ENCODE measurements around the gene SIDT2. TPM values are rescaled to one million over a fixed set of nuclear protein-coding genes. Genes with fewer than 3 reads are reported as not detected.

Gene SIDT2
- total RNA-seq, 2 donors from 2014 or later: 55.9 to 82.2 TPM

- no peak for ATAC-seq (ENCODE audit: insufficient number of reproducible peaks, low FRiP score, low read depth)
- TF ChIP-seq, protein P1, sequence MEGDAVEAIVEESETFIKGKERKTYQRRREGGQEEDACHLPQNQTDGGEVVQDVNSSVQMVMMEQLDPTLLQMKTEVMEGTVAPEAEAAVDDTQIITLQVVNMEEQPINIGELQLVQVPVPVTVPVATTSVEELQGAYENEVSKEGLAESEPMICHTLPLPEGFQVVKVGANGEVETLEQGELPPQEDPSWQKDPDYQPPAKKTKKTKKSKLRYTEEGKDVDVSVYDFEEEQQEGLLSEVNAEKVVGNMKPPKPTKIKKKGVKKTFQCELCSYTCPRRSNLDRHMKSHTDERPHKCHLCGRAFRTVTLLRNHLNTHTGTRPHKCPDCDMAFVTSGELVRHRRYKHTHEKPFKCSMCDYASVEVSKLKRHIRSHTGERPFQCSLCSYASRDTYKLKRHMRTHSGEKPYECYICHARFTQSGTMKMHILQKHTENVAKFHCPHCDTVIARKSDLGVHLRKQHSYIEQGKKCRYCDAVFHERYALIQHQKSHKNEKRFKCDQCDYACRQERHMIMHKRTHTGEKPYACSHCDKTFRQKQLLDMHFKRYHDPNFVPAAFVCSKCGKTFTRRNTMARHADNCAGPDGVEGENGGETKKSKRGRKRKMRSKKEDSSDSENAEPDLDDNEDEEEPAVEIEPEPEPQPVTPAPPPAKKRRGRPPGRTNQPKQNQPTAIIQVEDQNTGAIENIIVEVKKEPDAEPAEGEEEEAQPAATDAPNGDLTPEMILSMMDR (IDR thresholded peaks at IDR 0.05): no peak
- no peaks in the 10 kb centered on the region for H3K9me3 ChIP-seq
- H3K4me3 ChIP-seq: no peak overlapping the region
- H3K27ac ChIP-seq: no peak overlapping the region
- no peaks in the 10 kb centered on the region for H3K27me3 ChIP-seq (replicated peaks; ENCODE audit: insufficient read depth)
- DNase-seq (ENCODE audit: low spot score): no peak
- peaks cover 7 to 41% of the 10 kb centered on the region in 2 donors for H3K4me1 ChIP-seq (ENCODE audit: control insufficient read depth in 1 of 2, low read depth in 2 of 2)
- peaks cover 32% of the 10 kb centered on the region for H3K36me3 ChIP-seq
These were observed 51.4 kb downstream of the SIDT2 start for GRCh38 chr11:117229931-117230285.

DNA sequence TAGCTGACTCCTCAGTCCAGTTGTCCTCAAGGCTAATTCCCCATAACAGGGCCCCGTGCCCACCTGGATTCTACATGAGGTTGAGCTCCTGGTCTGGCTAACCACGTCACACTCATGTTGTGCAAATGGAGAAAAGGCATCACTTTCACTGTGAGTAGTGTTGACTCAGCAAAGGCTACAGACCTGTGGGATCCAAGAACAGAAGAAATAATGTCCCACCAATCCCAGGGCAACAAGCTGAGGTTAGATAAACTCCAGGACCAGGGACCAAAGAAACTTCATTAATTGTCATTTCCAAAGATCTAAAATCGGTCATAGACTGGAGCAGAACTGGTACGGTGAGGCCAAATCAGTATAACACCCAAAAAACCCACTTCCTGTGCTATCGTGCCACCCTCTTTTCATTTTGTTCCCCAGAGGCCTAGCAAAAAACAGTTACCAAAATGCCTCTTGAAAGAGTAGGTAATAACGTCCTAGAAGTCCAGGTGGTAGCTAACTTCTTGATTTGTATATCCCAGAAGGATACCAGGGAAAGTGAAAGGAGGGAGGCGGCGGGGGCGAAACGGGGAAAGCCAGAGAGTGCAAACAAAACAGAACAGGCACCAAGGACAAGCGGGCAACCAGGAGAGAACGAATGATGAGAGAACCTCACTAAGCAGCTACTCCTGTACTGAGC, 51.9 kb downstream of the SIDT2 start:
- ATAC-seq (ENCODE audit: insufficient number of reproducible peaks, low FRiP score, low read depth) (no peak), DNase-seq (ENCODE audit: low spot score) (no peak)
- H3K27ac ChIP-seq: no peak overlapping the region
- peaks cover 7 to 41% of the 10 kb centered on the region in 2 donors for H3K4me1 ChIP-seq (ENCODE audit: control insufficient read depth in 1 of 2, low read depth in 2 of 2)
- H3K9me3 ChIP-seq: no peaks in the 10 kb centered on the region
- H3K4me3 ChIP-seq: peak overlapping the region; percentile 81
- peaks cover 32% of the 10 kb centered on the region for H3K36me3 ChIP-seq
- TF ChIP-seq, protein P1 (IDR thresholded peaks at IDR 0.05): no peak
- H3K27me3 ChIP-seq (replicated peaks; ENCODE audit: insufficient read depth): no peaks in the 10 kb centered on the region

DNA sequence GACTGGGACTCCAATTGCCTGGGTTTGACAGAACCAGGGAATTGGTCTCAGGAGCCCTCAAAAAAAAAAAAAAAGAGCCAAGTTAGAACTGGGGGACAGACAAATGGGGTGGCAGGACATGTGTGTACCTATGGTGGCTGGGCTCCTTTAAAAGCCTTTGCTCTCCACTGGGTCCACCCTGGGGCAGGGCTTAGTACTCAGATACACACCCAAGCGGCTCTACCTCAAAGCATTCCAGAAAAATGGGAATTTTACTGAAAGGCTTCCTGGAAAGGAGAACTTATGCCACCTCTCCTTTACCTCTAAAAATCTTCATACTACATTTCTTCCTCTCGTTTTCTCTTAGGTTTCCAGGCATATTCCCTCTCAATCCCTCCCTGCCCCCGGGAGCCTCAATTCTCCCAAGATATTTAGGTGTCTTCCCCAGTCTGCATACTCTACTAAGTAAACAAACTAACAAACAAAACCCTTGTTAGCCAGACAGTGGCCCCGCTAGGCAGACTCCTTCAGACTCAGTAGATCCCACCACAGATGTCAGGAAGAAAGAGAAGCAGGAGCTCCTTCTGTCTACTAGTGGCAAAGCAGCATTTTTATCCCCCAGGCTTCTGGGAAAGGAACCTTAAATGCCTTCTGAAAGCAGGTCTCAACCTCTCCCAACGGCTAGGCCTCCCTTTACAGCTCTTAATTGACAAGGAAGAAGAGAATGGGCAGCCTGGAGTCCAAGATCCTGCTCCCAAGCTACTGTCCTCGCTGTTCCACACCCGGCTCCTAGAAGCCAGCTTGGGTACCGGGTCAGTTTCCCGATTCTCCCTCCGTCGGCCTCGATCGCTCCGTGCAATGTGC, 52.7 kb downstream of the SIDT2 start:
- DNase-seq (ENCODE audit: low spot score): no peak
- Histone ChIP-seq H3K27ac (peak overlapping the region; percentile 85 to 86), H3K9me3 (no peaks in the 10 kb centered on the region), H3K4me3 (peak overlapping the region; percentile 81), H3K36me3 (peaks cover 32% of the 10 kb centered on the region), H3K27me3 (replicated peaks; ENCODE audit: insufficient read depth) (no peaks in the 10 kb centered on the region), H3K4me1 (ENCODE audit: control insufficient read depth in 1 of 2, low read depth in 2 of 2) (peaks cover 7 to 35% of the 10 kb centered on the region in 2 donors)
- TF ChIP-seq, protein P1 (IDR thresholded peaks at IDR 0.05): no peak
- ATAC-seq (ENCODE audit: insufficient number of reproducible peaks, low FRiP score, low read depth): no peak

GRCh38 chr11:117231842-117232091, 53.2 kb downstream of the SIDT2 start, which contains the start of gene PCSK7:
Gene PCSK7 (minus strand): TSS chr11:117232073. CDS start chr11:117229844, 2,229 bp downstream.
- Histone ChIP-seq H3K36me3 (peaks cover 30% of the 10 kb centered on the region), H3K4me3 (peak within 1 kb of the TSS; percentile 81), H3K27me3 (replicated peaks; ENCODE audit: insufficient read depth) (no peaks in the 10 kb centered on the region), H3K4me1 (ENCODE audit: control insufficient read depth in 1 of 2, low read depth in 2 of 2) (peaks cover 7 to 30% of the 10 kb centered on the region in 2 donors), H3K27ac (peak within 1 kb of the TSS; percentile 85 to 86), H3K9me3 (no peaks in the 10 kb centered on the region)
- DNase-seq (ENCODE audit: low spot score) (no peak), ATAC-seq (ENCODE audit: insufficient number of reproducible peaks, low FRiP score, low read depth) (no peak)
- TF ChIP-seq, protein P1 (IDR thresholded peaks at IDR 0.05): no peak

GRCh38 chr11:117232092-117232878, 53.7 kb downstream of the SIDT2 start, which contains the start of gene RNF214:
Gene RNF214 (plus strand): TSS chr11:117232671. CDS start chr11:117234273, 1,602 bp downstream.
- peak within 1 kb of the TSS; percentile 81 for H3K4me3 ChIP-seq
- peaks cover 24% of the 10 kb centered on the region for H3K36me3 ChIP-seq
- DNase-seq (ENCODE audit: low spot score): no peak
- H3K27ac ChIP-seq: peak within 1 kb of the TSS; percentile 85 to 86
- peak; percentile 66 for ATAC-seq (ENCODE audit: insufficient number of reproducible peaks, low FRiP score, low read depth)
- TF ChIP-seq, protein P1 (IDR thresholded peaks at IDR 0.05): peak; percentile 87
- H3K9me3 ChIP-seq: no peaks in the 10 kb centered on the region
- no peaks in the 10 kb centered on the region for H3K27me3 ChIP-seq (replicated peaks; ENCODE audit: insufficient read depth)
- peaks cover 7 to 30% of the 10 kb centered on the region in 2 donors for H3K4me1 ChIP-seq (ENCODE audit: control insufficient read depth in 1 of 2, low read depth in 2 of 2)
